HG03175 (cell line): ENCODE results near the gene OR9Q1.
"Not testable (repeated sequence)": the region's sequence is repeated elsewhere in the genome, so short reads cannot be mapped to it uniquely, and the experiment has no call there.

Experiments used
- ATAC-seq: cut with Tn5 transposase; IDR thresholded peaks from one replicate; pipeline ENCODE4 v1.9.1; 2021; ENCODE audit warnings: mild to moderate bottlenecking, moderate library complexity; ENCODE audit not compliant: unreplicated experiment

Gene OR9Q1, protein sequence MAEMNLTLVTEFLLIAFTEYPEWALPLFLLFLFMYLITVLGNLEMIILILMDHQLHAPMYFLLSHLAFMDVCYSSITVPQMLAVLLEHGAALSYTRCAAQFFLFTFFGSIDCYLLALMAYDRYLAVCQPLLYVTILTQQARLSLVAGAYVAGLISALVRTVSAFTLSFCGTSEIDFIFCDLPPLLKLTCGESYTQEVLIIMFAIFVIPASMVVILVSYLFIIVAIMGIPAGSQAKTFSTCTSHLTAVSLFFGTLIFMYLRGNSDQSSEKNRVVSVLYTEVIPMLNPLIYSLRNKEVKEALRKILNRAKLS

GRCh38 chr11:58023435-58023931 lies at the start of gene OR9Q1:
OR9Q1 (plus strand) TSS chr11:58023881; CDS start chr11:58179445, 155,564 bp downstream.
- no peak for ATAC-seq

- no peak for ATAC-seq
Observed at GRCh38 chr11:57974132-57974531, 49.5 kb upstream of the OR9Q1 start.

GRCh38 chr11:57974848-57975601 lies 48.7 kb upstream of the OR9Q1 start:
- no peak for ATAC-seq

DNA sequence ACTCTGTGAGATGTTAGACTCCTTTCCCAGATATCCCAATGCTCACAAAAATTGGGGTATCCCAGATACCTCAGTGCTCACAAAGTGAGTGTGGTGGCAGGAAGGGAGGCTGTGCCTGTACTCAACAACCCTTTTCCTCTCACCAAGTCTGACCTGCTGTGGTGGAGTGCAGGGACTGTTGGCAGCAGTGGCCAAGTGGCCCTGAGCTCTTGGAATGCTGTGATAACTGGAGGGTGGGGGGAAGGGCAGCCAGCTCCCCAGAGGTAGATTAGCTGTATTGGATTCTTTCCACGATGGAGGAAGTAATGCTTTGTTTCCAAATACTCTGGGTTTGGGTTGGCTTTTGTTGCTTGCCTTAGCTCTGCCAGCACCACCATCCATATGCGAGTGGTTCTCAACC lies 46.0 kb upstream of the OR9Q1 start:
- ATAC-seq: no peak

DNA sequence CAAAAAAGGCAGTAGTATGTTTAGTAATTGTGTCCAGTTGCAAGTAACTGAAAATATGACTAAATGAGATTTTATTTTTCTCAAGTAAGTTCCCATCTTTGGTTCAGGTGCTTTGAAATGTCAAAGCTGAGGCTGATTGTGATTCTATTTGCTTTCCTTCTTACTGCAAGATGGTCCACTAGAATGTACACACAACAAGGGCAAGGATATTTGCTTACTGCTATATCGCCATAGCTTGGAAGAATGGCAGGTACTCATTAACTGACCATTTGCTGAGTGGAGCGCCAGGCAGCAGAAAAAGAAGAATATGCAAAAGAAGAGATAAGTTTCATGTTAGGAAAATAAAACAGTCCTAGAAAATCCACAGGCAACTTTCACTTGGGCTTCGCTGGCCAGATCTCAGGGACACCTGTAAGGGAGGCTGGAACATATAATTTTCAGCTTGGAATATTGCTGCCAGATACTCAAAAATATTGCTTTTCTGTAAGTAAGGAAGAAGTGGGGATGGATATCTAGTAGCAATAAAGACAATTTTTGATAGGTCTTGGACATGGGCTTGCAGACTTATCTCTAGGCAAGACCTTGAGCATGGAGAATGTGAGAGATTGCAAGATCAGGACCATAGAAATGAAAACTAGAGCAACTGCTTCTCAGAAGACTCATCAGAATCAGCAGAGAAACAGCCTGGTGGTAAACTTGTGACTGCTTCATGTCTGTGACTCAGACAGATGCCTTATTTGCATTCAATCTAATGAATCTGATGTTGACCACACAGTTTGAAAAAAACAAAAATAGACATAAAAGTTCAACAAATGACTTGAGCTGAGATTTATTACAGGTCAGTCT lies 44.8 kb upstream of the OR9Q1 start:
- ATAC-seq: no peak

DNA sequence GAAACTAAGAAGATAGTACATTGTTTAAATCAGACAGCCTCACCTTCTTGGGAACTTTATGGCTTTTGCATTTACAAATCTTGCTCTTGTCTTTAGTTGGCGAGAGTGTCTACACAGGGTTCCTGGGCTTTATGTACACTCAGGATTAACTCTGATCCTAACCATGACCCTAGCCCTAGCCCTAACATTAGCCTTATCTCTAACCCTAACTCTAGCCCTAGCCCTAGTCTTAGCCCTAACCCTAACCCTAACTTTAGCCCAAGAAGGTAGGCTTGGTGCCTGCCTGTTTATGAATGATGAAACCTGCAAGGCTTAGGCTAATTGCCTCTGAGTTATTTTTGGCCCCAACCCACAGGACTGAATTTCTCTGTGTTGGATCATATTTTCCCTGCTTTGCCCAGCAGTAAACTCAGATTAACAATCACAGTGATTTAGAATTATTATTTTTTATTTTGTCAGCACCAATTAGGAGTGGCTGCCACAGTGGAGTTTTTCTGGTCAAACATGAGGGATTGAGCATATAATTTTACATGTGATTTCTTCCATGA lies 44.1 kb upstream of the OR9Q1 start:
- ATAC-seq: no peak

DNA sequence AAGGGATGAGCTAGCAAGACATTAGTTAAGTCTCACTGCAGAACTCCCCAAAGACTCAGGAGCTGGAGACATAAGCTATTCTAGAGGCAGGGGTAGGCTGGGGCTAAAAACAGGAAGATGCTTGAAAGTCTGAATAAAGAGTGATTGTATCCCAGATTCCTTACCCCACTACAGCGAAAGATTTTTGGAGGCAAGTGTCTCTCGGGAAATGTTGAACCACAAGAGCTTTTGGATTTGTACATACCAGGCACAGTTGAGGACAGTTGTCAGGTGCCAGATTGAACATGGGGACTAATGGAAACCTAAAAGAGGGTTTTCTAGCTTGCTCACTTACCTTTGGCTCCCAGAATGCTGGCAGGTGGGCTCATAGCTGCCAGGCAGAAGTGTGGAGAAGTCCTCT lies 43.5 kb upstream of the OR9Q1 start:
- no peak for ATAC-seq

DNA sequence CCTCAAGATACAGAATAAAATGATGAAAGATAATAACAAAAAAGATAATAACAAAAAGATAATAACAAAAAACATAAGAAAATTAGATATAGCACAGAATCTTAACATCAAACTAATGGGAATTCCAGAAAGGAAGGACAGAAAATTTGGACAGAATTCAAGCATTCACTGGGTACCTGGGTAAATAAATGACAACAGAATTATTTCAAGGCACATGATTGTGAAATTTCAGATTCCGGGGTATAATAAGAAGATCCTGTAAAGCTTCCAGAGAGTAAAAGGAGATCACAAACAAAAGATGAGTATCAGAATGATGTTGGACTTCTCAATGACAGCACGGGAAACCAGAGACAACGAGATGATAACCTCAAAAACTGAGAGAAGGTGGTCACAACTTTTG lies 42.1 kb upstream of the OR9Q1 start:
- ATAC-seq: no peak

DNA sequence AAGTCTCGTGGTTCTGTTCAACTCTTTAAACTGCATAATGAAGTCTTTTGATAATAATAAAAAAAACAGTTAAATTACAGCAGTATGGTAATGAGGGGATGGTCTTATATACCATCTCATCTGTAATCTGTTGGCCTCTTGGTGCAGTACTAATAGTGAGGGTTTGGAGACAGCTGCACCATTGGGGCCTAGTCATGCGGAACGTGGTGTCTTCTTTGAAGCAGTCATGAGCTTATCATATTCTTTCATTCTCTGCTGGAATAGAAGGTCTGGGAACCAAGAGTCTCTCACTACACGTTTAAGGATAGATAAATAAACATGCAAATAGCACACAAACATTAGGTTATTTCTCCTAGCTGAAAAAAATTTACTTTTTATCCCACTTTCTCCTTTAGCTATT lies 40.9 kb upstream of the OR9Q1 start:
- ATAC-seq: no peak

DNA sequence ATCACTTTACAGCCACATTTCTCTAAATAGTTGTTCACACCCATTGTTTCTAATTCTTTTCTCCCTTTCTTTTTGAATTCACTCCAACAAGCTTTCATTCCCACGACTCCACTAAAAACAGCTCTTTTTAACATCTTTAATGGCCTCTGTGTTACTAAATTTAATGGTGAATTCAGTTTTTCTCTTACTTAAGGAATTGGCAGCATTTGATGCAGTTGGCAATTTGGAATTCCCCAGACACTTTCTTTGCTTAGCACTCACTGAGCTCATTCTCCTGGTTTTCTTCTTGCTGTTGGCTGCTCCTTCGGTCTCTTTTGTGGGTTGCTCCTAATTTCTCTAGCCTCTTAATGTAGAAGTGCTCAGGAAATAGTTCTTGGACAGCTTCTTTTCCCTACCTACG lies 40.5 kb upstream of the OR9Q1 start:
- ATAC-seq: no peak

- not testable (repeated sequence) for ATAC-seq
Observed at GRCh38 chr11:57999523-57999922, 24.2 kb upstream of the OR9Q1 start.

DNA sequence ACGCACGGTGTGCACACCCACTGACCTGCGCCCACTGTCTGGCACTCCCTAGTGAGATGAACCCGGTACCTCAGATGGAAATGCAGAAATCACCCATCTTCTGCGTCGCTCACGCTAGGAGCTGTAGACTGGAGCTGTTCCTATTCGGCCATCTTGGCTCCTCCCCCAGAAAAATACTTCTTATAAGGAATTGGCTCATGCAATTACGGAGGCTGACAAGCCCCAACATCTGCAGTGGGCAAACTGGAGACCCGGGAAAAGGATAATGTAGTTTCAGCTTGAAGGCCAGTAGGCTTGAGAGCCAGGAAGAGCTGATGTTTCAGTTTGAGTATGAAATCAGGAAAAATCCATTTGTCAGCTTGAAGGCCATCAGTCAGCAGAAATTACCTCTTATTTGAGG lies 23.7 kb upstream of the OR9Q1 start:
- not testable (repeated sequence) for ATAC-seq

DNA sequence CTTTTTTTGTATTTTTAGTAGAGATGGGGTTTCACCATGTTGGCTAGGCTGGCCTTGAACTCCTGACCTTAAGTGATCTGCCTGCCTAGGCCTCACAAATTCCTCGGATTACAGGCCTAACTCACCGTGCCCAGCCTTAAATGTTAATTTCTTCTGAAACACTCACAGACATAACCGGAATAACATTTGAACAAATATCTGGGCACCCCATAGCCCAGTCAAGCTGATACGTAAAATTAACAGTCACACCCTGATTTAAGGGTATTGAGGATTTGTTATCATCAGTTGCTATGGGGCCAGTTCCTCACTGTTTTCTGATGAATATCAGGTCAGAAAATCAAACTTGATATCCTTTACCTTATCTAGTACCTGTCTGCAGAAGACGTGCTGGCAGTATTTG lies 23.0 kb upstream of the OR9Q1 start:
- ATAC-seq: no peak

- no peak for ATAC-seq
Observed at GRCh38 chr11:58003036-58003435, 20.6 kb upstream of the OR9Q1 start.

GRCh38 chr11:58003591-58003990 lies 20.1 kb upstream of the OR9Q1 start:
- ATAC-seq: no peak

GRCh38 chr11:58004664-58005063 lies 19.0 kb upstream of the OR9Q1 start:
- ATAC-seq: no peak

- ATAC-seq: no peak
Observed at GRCh38 chr11:58006940-58007339, 16.7 kb upstream of the OR9Q1 start.

DNA sequence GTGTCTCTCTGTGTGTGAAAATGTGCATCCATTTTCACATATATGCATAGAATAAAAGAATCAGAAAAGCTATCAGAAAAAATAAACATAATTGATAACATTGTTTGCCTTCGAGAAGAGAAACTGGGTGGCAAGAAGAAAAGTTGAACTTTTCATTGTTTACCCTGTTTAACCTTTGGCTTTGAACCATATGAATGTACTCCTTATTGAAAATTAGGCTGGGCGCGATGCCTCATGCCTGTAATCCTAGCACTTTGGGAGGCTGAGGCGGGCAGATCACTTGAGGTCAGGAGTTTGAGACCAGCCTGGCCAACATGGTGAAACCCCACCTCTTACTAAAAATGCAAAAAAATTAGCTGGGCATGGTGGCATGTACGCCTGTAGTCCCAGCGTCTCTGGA lies 11.9 kb upstream of the OR9Q1 start:
- ATAC-seq: no peak

GRCh38 chr11:58024601-58025091 lies 965 bp downstream of the OR9Q1 start:
- no peak for ATAC-seq

DNA sequence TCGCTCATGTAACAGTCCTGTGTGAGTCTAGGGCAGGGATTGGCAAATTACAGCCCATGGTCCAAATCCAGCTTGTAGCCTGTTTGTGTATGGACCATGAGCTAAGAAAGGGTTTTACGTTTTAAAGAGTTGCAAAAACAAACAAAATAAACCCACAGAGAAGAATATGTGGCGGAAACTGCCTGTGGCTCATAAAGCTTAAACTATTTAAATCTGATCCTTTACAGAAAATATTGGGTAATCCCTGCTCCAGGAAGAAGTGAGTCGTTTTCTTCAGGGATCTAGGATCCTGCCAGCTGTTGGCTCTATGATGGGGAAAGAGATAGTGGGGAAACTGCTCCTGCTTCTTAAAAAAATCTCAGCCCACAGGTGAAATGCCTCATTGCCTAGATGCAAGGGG lies 3.7 kb downstream of the OR9Q1 start:
- no peak for ATAC-seq
